Non-pigmented ciliary epithelial cell (primary cell): ENCODE measurements around the gene LRRC32.

Source experiments
- DNase-seq: peaks from one replicate; pipeline ENCODE4 v3.0.0-alpha.2; 2010; ENCODE audit warnings: low read depth

Gene LRRC32, protein sequence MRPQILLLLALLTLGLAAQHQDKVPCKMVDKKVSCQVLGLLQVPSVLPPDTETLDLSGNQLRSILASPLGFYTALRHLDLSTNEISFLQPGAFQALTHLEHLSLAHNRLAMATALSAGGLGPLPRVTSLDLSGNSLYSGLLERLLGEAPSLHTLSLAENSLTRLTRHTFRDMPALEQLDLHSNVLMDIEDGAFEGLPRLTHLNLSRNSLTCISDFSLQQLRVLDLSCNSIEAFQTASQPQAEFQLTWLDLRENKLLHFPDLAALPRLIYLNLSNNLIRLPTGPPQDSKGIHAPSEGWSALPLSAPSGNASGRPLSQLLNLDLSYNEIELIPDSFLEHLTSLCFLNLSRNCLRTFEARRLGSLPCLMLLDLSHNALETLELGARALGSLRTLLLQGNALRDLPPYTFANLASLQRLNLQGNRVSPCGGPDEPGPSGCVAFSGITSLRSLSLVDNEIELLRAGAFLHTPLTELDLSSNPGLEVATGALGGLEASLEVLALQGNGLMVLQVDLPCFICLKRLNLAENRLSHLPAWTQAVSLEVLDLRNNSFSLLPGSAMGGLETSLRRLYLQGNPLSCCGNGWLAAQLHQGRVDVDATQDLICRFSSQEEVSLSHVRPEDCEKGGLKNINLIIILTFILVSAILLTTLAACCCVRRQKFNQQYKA

DNA sequence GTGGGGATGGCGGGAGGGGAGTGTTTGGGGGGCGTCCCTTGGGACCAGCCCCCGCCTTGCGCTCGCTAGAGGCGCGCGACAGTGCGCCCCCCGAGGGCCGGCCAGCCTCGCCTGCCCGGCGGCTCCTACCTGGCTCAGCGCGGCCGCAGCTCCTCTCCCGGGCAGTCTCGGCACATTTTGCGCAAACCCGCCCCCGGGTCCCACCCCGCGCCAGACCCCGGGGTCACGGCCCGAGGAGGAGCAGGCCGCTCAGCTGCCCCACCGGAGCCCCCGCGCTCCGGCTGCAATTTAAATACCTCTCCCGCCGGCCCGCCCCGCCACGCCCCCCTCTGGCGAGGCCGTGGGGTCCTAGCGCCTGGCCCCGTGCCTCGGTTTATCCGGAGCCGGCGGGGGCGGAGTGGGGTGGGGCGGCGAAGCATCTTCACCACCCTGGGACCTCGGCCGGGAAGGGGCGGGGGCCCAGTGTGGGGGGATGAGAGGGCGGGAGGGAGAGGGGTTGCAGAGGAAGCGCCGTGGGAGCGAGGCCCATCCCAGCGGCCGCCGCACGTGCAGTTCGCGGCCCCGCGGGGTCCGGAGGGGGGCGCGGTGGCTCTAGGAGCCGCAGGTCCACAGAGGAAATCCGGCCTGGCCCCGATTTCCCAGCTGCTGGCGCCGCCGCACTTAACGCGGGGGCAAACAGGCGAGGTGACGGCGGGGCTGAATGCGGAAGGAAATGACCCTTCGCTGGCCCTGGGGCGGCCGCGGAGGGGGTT is at the start of gene LRRC32:
Gene LRRC32, minus strand, starts transcription at position 263 of the 752 bp plus-strand sequence. CDS start 4,793 bp downstream, outside the sequence.
- no peak for DNase-seq

DNA sequence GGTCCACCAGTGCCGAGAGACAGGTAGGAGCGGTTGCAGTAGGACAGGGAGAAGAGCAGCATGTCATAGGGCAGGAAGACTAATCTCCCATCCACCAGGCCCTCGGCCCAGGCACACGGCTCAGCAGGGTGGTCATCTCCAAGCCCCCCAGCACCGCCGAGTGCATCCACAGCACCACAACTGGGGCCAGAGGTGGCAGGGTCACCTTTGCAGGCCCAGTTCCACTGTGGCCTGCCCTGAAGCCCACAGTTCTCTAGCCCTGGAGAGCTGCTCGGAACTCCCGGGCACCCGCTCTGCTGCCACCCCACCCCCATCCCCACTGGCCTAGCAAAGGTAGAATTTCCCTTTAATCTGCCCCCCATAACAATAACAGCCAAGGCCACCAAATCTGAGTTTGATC is 49.1 kb upstream of the LRRC32 start:
- no peak for DNase-seq

DNA sequence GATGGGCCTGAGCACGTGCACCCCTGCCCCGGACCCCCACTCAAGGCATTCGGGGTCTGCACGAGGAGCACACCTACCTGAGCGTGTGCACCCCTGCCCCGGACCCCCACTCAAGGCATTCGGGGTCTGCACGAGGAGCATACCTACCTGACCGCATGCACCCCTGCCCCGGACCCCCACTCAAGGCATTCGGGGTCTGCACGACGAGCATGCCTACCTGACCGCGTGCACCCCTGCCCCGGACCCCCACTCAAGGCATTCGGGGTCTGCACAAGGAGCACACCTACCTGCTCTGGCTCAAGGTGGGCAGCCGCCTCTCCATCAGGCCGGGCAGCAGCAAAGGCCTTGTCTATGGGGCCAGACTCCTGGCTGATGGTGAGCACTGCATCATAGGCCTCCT is 48.7 kb upstream of the LRRC32 start:
- DNase-seq, result no peak

DNA sequence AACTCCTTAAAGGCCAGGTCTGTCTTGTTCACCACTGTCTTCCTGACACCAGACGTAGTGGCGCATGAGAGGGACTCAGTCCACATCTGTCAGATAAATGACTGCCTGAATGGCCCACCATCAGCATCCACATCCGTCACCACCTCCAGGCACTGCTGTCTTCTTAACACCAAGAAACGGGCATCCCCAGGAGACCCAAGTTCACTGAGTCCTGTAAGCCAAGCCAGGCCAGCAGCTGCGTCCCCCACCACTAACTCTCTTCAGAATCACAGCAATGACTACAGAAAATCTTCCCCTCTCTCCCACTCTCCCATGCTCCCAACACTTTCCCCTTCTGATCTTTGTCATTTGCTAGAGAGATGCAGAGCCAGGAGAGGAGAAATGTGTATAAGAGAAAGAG is 47.3 kb upstream of the LRRC32 start:
- no peak for DNase-seq

DNA sequence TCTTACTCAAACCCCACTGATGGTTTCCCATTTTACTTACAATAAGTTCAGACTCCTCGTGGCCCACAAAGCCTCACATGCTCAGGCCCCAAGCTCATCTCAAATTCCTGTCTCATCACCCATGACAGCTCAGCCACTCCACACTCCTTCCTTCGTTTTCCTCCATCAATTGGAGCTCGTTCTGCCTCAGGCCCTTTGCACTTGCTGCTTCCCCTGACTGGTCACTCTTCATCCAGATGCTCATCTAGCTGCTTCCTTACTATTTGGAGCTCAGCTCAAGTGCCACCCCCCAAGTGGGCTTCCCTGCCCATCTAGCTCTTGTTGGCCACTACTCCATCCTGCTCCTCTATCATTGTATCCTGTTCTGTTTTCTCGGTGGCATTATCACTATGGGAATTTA is 46.8 kb upstream of the LRRC32 start:
- no peak for DNase-seq

DNA sequence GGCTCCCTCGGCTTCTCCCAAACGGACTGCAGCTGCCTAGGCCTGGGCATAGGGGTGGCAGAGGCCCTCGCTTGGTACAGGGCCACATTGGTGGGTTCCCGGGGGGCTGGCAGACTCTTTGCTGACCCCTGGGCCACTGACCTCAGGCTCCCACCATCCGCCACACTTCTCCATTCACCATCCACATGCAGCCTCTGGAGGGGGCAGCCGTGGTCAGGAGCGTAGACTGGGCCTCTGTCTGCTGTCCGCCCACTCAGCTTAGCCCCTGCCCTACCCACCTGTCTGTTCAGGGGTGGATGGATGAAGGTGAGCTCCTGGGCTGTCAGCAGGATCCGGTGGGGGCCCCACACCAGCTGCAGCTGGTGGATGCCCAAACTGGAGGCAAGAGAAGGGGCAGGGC is 45.7 kb upstream of the LRRC32 start:
- DNase-seq, result no peak

DNA sequence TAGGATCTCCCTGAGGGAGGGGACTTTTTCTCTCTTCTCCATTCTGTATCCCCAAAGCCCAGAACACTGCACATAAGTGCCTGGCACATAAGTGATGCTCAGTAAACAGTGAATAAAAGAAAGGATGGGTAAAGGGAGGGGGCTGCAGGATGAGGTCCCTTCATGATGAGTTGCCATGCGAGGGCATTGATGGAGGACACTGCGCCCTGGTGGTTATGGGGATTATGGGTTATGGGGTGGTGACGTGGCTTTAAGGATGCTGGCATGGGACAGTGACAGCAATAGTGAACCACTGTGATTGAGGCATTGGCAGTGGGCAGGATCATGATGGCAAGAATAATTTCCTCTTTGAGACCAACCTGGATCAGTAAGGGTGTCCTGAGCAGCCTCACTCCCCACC is 43.9 kb upstream of the LRRC32 start:
- no peak for DNase-seq

DNA sequence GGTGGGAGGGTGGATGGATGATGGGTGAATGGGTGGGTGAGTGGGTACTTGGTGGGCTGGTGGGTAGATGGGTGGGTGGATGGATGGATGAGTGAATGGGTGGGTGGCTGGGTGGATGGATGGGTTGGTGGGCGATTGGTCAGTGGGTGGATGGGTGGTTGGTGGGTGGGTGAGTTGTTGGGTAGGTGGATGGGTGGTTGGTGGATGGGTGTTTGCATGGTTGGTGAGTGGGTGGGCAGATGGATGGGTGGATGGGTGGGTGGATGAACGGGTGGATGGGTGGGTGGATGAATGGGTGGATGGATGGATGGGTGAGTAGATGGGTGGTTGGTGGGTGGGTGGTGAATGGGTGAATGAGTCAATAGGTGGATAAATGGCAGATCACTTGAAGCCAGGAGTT is 43.0 kb upstream of the LRRC32 start:
- no peak for DNase-seq

DNA sequence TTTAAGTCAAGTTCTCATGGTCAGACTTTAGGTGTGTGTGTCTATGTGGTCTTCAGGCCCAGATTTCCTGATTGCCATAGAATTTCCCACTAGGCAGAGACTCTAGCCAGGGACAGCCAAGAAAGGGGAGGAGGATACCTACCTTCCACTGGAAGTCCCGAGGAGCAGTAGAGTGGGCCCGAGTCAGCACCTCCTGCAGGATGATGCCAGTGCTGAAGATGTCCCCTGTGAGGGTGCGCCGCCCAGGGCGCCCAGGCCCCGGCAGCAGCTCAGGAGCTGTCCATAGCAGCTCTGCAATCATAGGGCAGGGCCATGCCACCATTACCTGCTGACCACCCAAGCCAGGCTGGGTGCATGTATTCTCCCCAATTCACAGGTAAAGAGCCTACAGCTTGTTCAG is 41.6 kb upstream of the LRRC32 start:
- no peak for DNase-seq

DNA sequence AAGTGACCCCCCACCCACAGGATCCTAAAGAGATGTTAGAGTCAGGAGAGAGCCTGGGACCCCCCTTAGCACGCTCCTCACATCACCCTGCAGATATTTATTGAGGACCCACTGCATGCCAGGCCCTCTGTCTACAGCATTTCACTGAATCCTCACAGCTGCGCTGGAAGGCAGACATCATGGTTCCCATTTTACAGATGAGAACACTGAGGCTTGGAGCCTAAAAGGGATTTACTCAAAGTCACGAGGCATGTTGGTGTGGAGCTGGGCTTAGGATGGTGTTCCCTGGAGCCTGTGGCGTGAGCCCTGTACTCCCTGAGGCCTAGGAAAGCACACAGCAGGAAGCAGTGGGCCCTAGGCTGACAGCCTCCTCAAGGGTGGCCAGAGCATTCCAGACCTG is 39.2 kb upstream of the LRRC32 start:
- DNase-seq, result no peak

DNA sequence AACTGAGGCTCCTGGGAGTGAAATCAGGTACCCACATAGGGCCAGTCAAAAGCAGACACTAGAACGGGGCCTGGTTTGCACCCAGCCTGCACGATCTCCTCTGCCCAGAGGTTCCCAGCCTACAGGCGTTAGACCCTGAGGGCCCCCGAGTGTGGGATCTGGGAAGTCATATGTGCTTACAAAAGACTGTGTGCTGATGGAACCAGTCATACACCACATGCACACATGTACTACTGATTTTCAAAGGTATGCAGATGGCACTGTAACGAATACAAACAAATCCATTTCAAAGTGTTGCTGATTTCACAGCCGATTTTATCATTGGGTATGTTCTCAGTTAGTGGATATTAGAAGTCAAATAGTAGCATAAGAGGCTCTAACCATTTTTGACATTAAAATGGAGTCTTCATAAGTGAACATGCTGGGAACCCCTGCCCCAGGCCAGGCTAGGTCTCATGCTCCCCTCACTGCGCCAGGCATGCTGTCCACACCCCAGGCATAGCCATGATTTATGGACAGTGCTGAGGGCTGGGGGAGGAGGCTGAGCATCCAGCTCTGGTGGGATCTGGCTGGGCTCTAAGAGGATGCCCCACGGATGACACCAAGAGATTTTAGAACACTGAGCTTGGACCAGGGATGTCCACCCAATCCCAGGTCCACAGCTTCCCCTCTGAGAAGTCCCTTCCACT is 38.6 kb upstream of the LRRC32 start:
- DNase-seq, result no peak

DNA sequence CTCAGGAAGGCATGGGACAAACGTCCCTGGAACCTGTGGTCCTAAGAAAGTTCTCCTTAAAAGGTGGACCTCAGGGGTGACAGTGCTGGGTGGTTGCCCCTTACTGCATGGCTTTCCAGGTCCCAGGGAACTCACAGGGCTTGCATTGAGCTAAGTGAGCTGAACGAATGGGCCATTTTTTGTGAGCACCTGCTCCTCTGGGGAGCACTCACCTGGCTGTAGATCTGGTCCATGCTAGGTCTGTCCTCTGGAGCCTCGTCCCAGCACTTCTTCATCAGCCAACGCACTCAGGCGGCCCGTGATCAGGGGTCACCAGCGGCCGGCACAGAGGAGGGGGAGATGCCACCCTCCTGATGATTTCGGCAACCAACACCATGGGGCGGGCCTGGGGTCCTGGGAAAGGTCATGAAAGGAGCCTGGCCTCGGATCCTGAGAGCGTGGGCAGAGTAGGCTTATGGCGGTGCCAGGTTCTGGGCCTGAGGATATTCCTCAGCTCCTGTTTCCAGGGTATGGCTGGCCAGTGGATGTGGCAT is 36.8 kb upstream of the LRRC32 start:
- no peak for DNase-seq

DNA sequence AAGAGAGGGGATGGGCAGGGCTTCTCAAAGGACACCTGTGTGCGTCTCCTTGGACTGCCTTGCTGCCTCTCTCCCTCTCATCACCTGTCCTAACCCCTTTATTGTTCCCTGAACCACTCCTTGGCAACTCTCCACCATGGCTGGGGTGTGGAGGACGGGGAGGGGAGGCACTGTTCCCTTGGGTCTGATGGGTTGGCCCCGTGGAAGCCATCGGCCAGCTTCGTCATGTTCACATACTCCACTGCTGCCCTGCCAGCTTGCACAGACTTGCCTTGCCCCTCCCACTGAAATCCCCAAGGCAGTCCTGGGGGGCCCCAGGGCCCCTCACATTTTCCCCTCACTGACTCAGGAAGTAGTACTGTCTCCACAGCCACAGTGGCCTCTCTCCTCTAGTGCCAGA is 36.1 kb upstream of the LRRC32 start:
- DNase-seq, result no peak

DNA sequence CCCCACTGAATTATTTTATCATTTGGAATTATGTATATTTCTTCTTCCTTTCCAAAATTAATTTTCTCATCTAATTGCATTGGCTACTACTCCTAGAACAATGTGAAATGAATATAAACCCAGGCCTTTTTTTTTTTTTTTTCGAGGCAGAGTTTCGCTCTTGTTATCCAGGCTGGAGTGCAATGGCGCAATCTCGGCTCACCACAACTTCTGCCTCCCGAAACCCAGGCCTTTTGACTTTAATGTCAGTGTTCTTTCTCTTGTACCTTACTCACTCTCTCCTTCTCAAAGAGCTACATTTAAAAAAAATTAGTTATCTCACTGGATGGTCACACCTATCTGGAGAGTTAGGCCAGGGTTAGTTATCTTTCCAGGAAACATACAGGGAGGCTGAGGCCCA is 35.3 kb upstream of the LRRC32 start:
- DNase-seq, result no peak

DNA sequence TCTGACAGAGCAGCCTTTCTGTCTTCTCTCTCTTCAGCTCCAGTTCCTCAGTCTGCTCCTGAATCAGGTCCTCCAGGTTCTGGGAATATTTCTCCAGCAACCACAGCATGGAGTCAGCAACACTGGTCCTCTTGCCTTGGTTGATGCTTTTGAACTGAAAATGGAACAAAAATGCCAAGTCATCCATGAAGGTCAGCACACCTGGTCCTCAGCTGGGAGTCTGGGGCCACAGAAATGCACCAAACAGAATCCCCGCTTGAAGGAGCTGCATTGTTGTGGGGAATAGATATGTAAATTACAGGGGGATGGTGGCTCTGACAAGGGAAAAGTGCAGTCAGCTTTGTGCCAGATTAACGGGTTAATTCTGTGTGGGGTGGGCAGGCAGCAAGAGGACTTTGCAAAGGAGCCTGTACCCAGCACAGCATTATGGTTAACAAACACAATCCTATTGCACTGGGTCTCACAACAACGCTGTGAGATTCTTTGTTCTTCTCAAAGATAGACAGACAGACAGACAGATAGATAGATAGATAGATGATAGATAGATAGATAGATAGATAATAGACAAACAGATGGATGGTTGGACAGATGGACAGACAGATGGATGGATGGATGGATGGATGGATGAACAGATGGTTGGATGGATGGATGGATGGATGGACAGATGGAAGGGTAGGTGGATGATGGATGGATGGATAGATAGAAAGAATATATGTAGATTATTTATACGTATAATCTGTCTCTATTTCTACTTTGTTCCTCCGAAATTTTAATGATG is 33.8 kb upstream of the LRRC32 start:
- no peak for DNase-seq

DNA sequence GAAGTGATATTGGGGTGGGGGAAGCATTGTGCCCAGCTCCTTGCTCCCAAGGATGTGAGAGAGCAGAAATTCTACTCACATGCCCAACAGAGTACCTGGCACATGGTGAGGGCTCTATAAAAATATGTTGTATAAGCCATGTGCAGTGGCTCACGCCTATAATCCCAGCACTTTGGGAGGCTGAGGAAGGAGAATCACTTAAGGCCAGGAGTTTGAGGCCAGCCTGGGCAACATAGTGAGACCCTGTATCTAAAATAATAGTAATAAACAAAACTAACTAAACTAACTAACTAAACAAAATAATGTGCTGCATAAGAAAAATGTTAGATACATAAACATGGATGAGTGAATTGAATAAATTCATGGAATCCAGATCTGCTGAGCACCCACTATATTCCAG is 33.2 kb upstream of the LRRC32 start:
- DNase-seq, result no peak

DNA sequence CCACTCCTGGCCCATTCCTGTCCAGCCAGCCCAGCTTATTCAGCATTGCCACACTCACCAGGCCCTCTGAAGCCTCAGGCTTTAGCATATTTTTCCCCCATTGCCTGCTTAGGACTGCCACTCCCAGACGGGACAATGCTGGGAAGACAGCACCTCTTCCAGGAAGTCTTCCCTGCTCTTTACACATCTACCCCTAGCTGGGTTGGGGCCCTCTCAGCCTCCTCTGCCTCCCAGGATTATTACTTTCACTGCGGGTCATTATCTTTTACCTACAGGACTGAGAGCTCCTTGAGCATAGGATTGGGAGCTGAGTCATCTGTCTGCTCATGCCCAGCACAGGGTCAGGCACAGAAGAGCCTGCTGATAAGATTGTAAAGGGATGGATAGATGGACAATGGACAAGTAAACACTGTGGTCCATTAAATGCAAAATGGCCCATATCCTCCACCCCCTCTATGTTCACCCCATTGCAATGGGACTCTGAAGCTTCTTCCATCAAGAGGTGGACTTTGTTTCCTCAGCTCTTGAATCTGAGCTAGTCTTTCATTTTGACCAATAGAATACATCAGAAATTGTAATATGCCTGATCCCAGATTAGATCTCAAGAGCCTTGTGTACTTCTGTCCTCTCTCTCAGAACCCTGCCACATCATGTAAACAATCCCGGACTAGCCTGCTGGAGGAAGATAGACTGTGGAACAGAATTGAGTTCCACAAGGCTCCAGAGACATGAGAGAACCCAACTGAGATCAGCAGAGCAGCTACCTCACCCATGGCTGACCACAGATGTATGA is 32.0 kb upstream of the LRRC32 start:
- DNase-seq, result no peak

DNA sequence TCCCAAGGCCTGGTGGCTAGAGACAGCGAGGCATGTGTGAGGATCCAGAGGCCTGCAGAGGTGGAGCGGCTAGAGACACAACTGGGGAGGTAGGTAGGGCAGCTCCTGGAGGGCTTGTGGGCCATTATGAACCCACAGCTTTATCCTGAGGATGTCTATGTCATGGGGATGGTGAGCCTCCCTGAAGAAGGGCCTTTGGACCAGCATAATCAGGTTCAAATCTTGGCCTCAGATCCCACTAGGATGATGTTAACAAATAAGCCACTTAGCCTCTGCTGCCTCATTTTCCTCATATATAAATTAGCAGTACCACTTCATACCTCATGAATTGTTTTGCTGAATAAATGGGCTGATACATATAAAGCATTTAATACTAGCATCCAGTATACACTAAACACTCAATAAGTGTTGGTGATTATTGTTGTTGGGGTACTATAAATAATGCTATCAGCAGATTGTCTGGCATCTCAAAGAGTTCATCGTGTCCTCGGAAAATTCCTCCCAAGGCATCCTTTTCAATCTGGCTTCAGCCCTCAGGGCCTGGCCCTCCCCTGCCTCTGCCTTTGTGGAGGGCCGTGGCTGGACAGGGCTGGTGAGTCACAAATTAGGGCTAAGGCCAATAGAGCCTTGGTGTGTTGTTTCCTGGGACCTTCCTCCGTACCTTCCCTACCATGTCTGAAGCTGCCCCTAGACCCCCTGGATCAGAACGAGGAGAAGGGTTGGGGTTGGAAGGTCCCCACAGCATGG is 30.9 kb upstream of the LRRC32 start:
- no peak for DNase-seq

DNA sequence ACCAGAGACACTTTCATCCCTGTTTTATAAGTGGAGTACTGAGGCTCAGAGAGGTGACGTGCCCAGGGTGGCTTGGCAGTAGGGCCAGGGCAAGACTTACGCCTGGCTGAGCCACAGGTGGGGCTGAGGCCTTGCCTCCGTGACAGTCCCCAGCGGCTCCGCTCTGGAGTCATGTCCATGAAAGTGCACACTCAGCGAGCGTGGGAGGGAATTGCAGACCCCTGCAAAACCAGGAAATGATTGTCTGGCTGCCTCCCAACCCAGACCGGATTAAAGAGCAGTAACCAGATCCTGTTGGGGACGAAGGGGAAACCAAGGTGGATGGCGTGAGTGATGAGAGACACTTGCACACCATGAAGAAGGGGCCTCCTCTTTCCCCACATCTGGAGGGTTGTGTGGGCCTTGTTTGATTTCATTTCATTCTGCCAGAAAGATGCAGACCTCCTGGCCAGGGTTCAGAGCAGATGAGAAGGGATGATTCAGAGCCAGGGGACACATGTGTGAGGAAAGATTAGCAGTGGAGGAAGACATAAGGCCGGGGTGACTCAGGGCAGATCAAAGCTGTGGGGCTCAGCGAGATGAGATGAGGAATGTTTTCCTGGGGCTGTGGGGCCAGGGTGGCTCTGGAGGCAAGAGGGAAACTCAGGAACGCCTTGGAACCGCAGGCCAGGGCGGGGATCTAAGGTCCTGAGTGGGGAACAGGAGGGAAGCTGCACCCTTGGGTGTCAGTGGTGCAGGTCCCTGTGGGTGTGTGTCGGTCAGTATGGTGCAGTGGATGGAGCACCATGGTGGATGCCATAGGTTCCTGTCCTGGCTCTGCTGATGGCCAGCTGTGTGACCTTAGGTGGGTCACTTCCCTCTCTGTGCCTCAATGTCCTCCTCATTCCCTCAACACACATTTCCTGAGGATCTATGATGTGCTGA is 29.9 kb upstream of the LRRC32 start:
- peak; percentile 77 for DNase-seq
